GM06990 (cell line): ENCODE data around the gene ANKRD44.
A peak's percentile ranks its signal among the peaks of the same experiment; 100 is the strongest.

Experiments
- DNase-seq: peaks from one replicate; pipeline ENCODE4 v3.0.0-alpha.2; 2011; ENCODE audit not compliant: insufficient read length; ENCODE audit errors: extremely low read depth
- H3K27me3 ChIP-seq: replicated peaks from 2 replicates; pipeline ENCODE4 v1.6.0; 2011; ENCODE audit warnings: low read length; ENCODE audit not compliant: control insufficient read depth, insufficient read depth
- H3K36me3 ChIP-seq: 2 replicates; pipeline ENCODE4 v1.5.1; 2011; ENCODE audit warnings: low read length; ENCODE audit not compliant: control insufficient read depth, insufficient read depth
- H3K4me3 ChIP-seq: replicated peaks from 2 replicates; pipeline ENCODE4 v1.5.1; 2011; ENCODE audit warnings: low read depth, mild to moderate bottlenecking, control low read depth, low read length
- CTCF ChIP-seq: IDR thresholded peaks from 2 replicates; pipeline ENCODE4 v1.5.1; 2011; ENCODE audit warnings: low read length, control low read depth, mild to moderate bottlenecking, inconsistent platforms; ENCODE audit not compliant: insufficient read depth, poor library complexity, severe bottlenecking

The ANKRD44 gene

GRCh38 chr2:197136452-197136851 is 174.1 kb downstream of the ANKRD44 start:
- Histone ChIP-seq H3K4me3 (no peak overlapping the region), H3K27me3 (no peaks in the 10 kb centered on the region), H3K36me3 (peaks cover 2% of the 10 kb centered on the region)
- DNase-seq = no peak
- TF ChIP-seq CTCF = no peak

- H3K4me3 ChIP-seq = no peak overlapping the region
- no peaks in the 10 kb centered on the region for H3K27me3 ChIP-seq
- DNase-seq = no peak
- H3K36me3 ChIP-seq = peaks cover 2% of the 10 kb centered on the region
- TF ChIP-seq CTCF = no peak
Observed at GRCh38 chr2:197135806-197136205, 174.8 kb downstream of the ANKRD44 start.

- Histone ChIP-seq H3K4me3 (no peak overlapping the region), H3K27me3 (no peaks in the 10 kb centered on the region), H3K36me3 (peaks cover 2% of the 10 kb centered on the region)
- DNase-seq = no peak
- no peak for TF ChIP-seq CTCF
Observed at GRCh38 chr2:197134206-197134605, 176.4 kb downstream of the ANKRD44 start.

- Histone ChIP-seq H3K4me3 (no peak overlapping the region), H3K36me3 (peaks cover 2% of the 10 kb centered on the region), H3K27me3 (no peaks in the 10 kb centered on the region)
- TF ChIP-seq CTCF = no peak
- DNase-seq = peak; percentile 68
Observed at GRCh38 chr2:197131558-197131855, 179.1 kb downstream of the ANKRD44 start.

GRCh38 chr2:197130318-197130717 is 180.3 kb downstream of the ANKRD44 start:
- H3K4me3 ChIP-seq = no peak overlapping the region
- H3K36me3 ChIP-seq = peaks cover 4% of the 10 kb centered on the region

More at GRCh38 chr2:197130318-197130717, 180.3 kb downstream of the ANKRD44 start:
- TF ChIP-seq CTCF = no peak
- DNase-seq = peak; percentile 56
- H3K27me3 ChIP-seq = no peaks in the 10 kb centered on the region
